ENCODE data around the gene HOGA1.
"Not testable (repeated sequence)": the region's sequence is repeated elsewhere in the genome, so short reads cannot be mapped to it uniquely, and the experiment has no call there.

Gene HOGA1

GRCh38 chr10:97612386-97612785 is 28.2 kb downstream of the HOGA1 start:
- no peak for DNase-seq

GRCh38 chr10:97618285-97618684 is 34.1 kb downstream of the HOGA1 start:
- no peak for DNase-seq

- DNase-seq, result no peak
These were observed 34.5 kb downstream of the HOGA1 start for GRCh38 chr10:97618733-97619132.

GRCh38 chr10:97623277-97623676 is 39.1 kb downstream of the HOGA1 start:
- DNase-seq, result no peak

GRCh38 chr10:97627731-97628130 is 43.5 kb downstream of the HOGA1 start:
- no peak for DNase-seq

GRCh38 chr10:97628228-97628627 is 44.0 kb downstream of the HOGA1 start:
- no peak for DNase-seq

- DNase-seq, result no peak
These were observed 45.1 kb downstream of the HOGA1 start for GRCh38 chr10:97629289-97629688.

GRCh38 chr10:97631098-97631497 is 46.9 kb downstream of the HOGA1 start:
- no peak for DNase-seq

GRCh38 chr10:97632949-97633884 is 49.0 kb downstream of the HOGA1 start, which contains the start of gene MORN4:
TSS of gene MORN4 (minus strand) at chr10:97633500. CDS start at chr10:97619653, 13,847 bp downstream.
- peak; percentile 68 for DNase-seq

- DNase-seq, result no peak
These were observed 49.7 kb downstream of the HOGA1 start for GRCh38 chr10:97633921-97634320.

GRCh38 chr10:97635577-97635976 is 51.4 kb downstream of the HOGA1 start:
- no peak for DNase-seq

- DNase-seq, result not testable (repeated sequence)
These were observed 54.9 kb downstream of the HOGA1 start for GRCh38 chr10:97639090-97639489.

- DNase-seq, result peak; percentile 95
These were observed 56.1 kb downstream of the HOGA1 start, which contains the start of gene PI4K2A for GRCh38 chr10:97640174-97640867. TSS of gene PI4K2A (plus strand) at chr10:97640671. CDS start at chr10:97640743, 72 bp downstream.

- no peak for DNase-seq
These were observed 57.0 kb downstream of the HOGA1 start for GRCh38 chr10:97640868-97641811.

GRCh38 chr10:97642471-97643159 is 58.4 kb downstream of the HOGA1 start:
- DNase-seq, result not testable (repeated sequence)

GRCh38 chr10:97643441-97643985 is 59.3 kb downstream of the HOGA1 start:
- no peak for DNase-seq

GRCh38 chr10:97644936-97645335 is 60.7 kb downstream of the HOGA1 start:
- no peak for DNase-seq

- DNase-seq, result no peak
These were observed 63.4 kb downstream of the HOGA1 start for GRCh38 chr10:97647556-97647955.

GRCh38 chr10:97648562-97649404 is 64.6 kb downstream of the HOGA1 start:
- DNase-seq, result no peak

- not testable (repeated sequence) for DNase-seq
These were observed 65.2 kb downstream of the HOGA1 start for GRCh38 chr10:97649405-97649750.

GRCh38 chr10:97650726-97651125 is 66.5 kb downstream of the HOGA1 start:
- no peak for DNase-seq
